PC-3 (cell line): ENCODE measurements around the gene ANKIB1. TPM values are rescaled to one million over a fixed set of nuclear protein-coding genes. Genes with fewer than 3 reads are reported as not detected.

ENCODE experiments used
- ATAC-seq: fragments of 200-7000 bp; cut with Tn5 transposase; 2 replicates; pipeline ENCODE4 v1.9.1; 2020; ENCODE audit warnings: mild to moderate bottlenecking, moderate library complexity
- BruUV-seq: library from RNA; stranded (reverse); fragments of 400-500 nt; replicated peaks from 2 replicates; lab custom pipeline; 2021; lab: Mats Ljungman, UMichigan
- CTCF ChIA-PET: fragments of 300-600 bp; sonication (Branson Sonifier 250); formaldehyde crosslinking; loops from one replicate; lab custom pipeline; 2022; ENCODE audit warnings: antibody characterized with exemption; lab: Charles Lee
- POLR2A ChIA-PET: fragments of 300-600 bp; sonication (Branson Sonifier 250); formaldehyde crosslinking; loops from one replicate; lab custom pipeline; 2022; ENCODE audit warnings: antibody characterized with exemption; ENCODE audit not compliant: unreplicated experiment; lab: Charles Lee
- DNase-seq: peaks from one replicate; pipeline ENCODE4 v3.0.0-alpha.2; 2015
- H2AFZ ChIP-seq: fragments of 300-600 bp; sonication (generic); 2 replicates; pipeline ENCODE4 v1.6.0; 2016; ENCODE audit warnings: antibody characterized with exemption, low read length
- H3F3A ChIP-seq: fragments of 300-600 bp; sonication (generic); one replicate; pipeline ENCODE4 v1.6.0; 2017; ENCODE audit warnings: antibody characterized with exemption, low read length, control low read depth, mild to moderate bottlenecking; ENCODE audit not compliant: unreplicated experiment
- H3K27ac ChIP-seq: fragments of 300-600 bp; sonication (generic); 2 replicates; pipeline ENCODE4 v1.5.1; 2016; ENCODE audit warnings: mild to moderate bottlenecking, low read length
- H3K27me3 ChIP-seq: fragments of 300-600 bp; sonication (generic); 2 replicates; pipeline ENCODE4 v1.6.1; 2016; ENCODE audit warnings: low read length, mixed read lengths
- H3K36me3 ChIP-seq: fragments of 300-600 bp; sonication (generic); 2 replicates; pipeline ENCODE4 v1.6.1; 2016; ENCODE audit warnings: low read depth, mixed run types, low read length, mixed read lengths
- H3K4me1 ChIP-seq: fragments of 300-600 bp; sonication (generic); 2 replicates; pipeline ENCODE4 v1.5.1; 2016; ENCODE audit warnings: low read length; ENCODE audit not compliant: insufficient read depth
- H3K4me2 ChIP-seq: fragments of 300-600 bp; sonication (generic); 2 replicates; pipeline ENCODE4 v1.6.0; 2016; ENCODE audit warnings: low read length
- H3K4me3 ChIP-seq: fragments of 300-600 bp; sonication (generic); 2 replicates; pipeline ENCODE4 v1.5.1; 2016; ENCODE audit warnings: mild to moderate bottlenecking, low read length, mixed read lengths
- H3K79me2 ChIP-seq: fragments of 300-600 bp; sonication (generic); 2 replicates; pipeline ENCODE4 v1.6.1; 2017; ENCODE audit warnings: low read length, mixed read lengths
- H3K9ac ChIP-seq: fragments of 300-600 bp; sonication (generic); 2 replicates; pipeline ENCODE4 v1.6.0; 2016; ENCODE audit warnings: mild to moderate bottlenecking, low read length
- H3K9me2 ChIP-seq: fragments of 300-600 bp; sonication (generic); replicated peaks from 2 replicates; pipeline ENCODE4 v1.6.1; 2016; ENCODE audit warnings: mixed run types, low read length, mixed read lengths
- H3K9me3 ChIP-seq: fragments of 300-600 bp; sonication (generic); 2 replicates; pipeline ENCODE4 v1.6.1; 2016; ENCODE audit warnings: low read length, mixed read lengths
- H4K20me1 ChIP-seq: fragments of 300-600 bp; sonication (generic); 2 replicates; pipeline ENCODE4 v1.6.1; 2016; ENCODE audit warnings: low read length, mixed read lengths
- CTCF ChIP-seq: fragments of 300-600 bp; sonication (generic); conservative IDR thresholded peaks from 2 replicates; pipeline ENCODE4 v1.5.1; 2017; ENCODE audit warnings: antibody characterized with exemption, low read depth, mild to moderate bottlenecking, low read length
- EZH2 ChIP-seq: fragments of 300-600 bp; sonication (generic); IDR thresholded peaks from one replicate; pipeline ENCODE4 v1.6.1; 2017; ENCODE audit warnings: antibody characterized with exemption, mild to moderate bottlenecking, low read length; ENCODE audit not compliant: unreplicated experiment
- EZH2phosphoT487 ChIP-seq: fragments of 300-600 bp; sonication (generic); IDR thresholded peaks from 2 replicates; pipeline ENCODE4 v1.6.1; 2018; ENCODE audit warnings: mild to moderate bottlenecking, antibody characterized with exemption, low read length, borderline replicate concordance
- intact Hi-C: fragments of 100-400 bp; cut with micrococcal nuclease; formaldehyde crosslinking; loops from 2 replicates; pipeline ENCODE4 v1.9.0; 2023
- total RNA-seq: library from RNA; depleted of rRNA; stranded (reverse); fragments of >200 nt; gene quantifications from 2 replicates; pipeline ENCODE4 v1.2.3, GENCODE V29; 2014

Gene ANKIB1
- total RNA-seq, 1 experiment from 2014 or later = 32.1 TPM

- BruUV-seq = no TSS peak
- Histone ChIP-seq H3K27ac (no peak overlapping the region), H3K9me3 (no peaks in the 10 kb centered on the region), H3K4me3 (no peak overlapping the region), H3K79me2 (no peaks in the 10 kb centered on the region), H3K27me3 (no peaks in the 10 kb centered on the region), H3K4me1 (no peaks in the 10 kb centered on the region), H3K4me2 (no peak overlapping the region), H2AFZ (no peak overlapping the region), H3K36me3 (peaks cover 15% of the 10 kb centered on the region; the same call in 1 of the 2 replicates), H4K20me1 (no peaks in the 10 kb centered on the region), H3K9me2 (no peaks in the 10 kb centered on the region), H3F3A (no peaks in the 10 kb centered on the region), H3K9ac (no peak overlapping the region)
- ATAC-seq (peak; percentile 76), DNase-seq (no peak)
- TF ChIP-seq EZH2phosphoT487 = no peak
- TF ChIP-seq CTCF = no peak
- TF ChIP-seq EZH2 = no peak
- CTCF ChIA-PET = no interaction called here
- POLR2A ChIA-PET = no interaction called here
- intact Hi-C loops = no loop called here
These were observed 18.8 kb upstream of the ANKIB1 start for GRCh38 chr7:92226981-92227380.

GRCh38 chr7:92228100-92228499, 17.7 kb upstream of the ANKIB1 start:
- Histone ChIP-seq H3K4me3 (no peak overlapping the region), H3K9ac (no peak overlapping the region), H4K20me1 (no peaks in the 10 kb centered on the region), H3K36me3 (peaks cover 15% of the 10 kb centered on the region; the same call in 1 of the 2 replicates), H3K4me2 (no peak overlapping the region), H2AFZ (no peak overlapping the region), H3F3A (no peaks in the 10 kb centered on the region), H3K9me3 (no peaks in the 10 kb centered on the region), H3K27me3 (no peaks in the 10 kb centered on the region), H3K27ac (no peak overlapping the region), H3K4me1 (no peaks in the 10 kb centered on the region), H3K9me2 (no peaks in the 10 kb centered on the region), H3K79me2 (no peaks in the 10 kb centered on the region)
- ChIA-PET POLR2A (no interaction called here), CTCF (no interaction called here)
- no TSS peak for BruUV-seq
- intact Hi-C loops = no loop called here
- ATAC-seq (no peak; the same call in 1 of the 2 replicates), DNase-seq (no peak)
- TF ChIP-seq CTCF (no peak), EZH2phosphoT487 (no peak), EZH2 (no peak)

GRCh38 chr7:92228742-92229141, 17.0 kb upstream of the ANKIB1 start:
- POLR2A ChIA-PET = no interaction called here
- intact Hi-C loops = no loop called here
- H3K27me3 ChIP-seq = no peaks in the 10 kb centered on the region
- ATAC-seq (no peak), DNase-seq (no peak)
- no peak overlapping the region for H3K9ac ChIP-seq
- no peaks in the 10 kb centered on the region for H3F3A ChIP-seq
- no peak overlapping the region for H3K4me2 ChIP-seq
- H3K4me1 ChIP-seq = no peaks in the 10 kb centered on the region
- no peak overlapping the region for H2AFZ ChIP-seq
- no peak overlapping the region for H3K4me3 ChIP-seq
- BruUV-seq = no TSS peak
- peaks cover 15% of the 10 kb centered on the region; the same call in 1 of the 2 replicates for H3K36me3 ChIP-seq
- H3K9me2 ChIP-seq = no peaks in the 10 kb centered on the region
- no peaks in the 10 kb centered on the region for H3K9me3 ChIP-seq
- no peaks in the 10 kb centered on the region for H4K20me1 ChIP-seq
- H3K27ac ChIP-seq = no peak overlapping the region
- CTCF ChIA-PET = no interaction called here
- no peak for TF ChIP-seq EZH2
- TF ChIP-seq CTCF = no peak
- TF ChIP-seq EZH2phosphoT487 = no peak
- no peaks in the 10 kb centered on the region for H3K79me2 ChIP-seq
